Nephron progenitor cell (in vitro differentiated cells): ENCODE data around the gene PEX3.

ENCODE experiments used
- DNase-seq: peaks from one replicate; pipeline ENCODE4 v3.0.0; 2021
- H3K27ac Mint-ChIP-seq: 2 replicates; pipeline ENCODE4 v1.8.0; 2021; ENCODE audit warnings: mild to moderate bottlenecking, moderate library complexity, mixed read lengths
- H3K27me3 Mint-ChIP-seq: 2 replicates; pipeline ENCODE4 v1.8.0; 2021; ENCODE audit warnings: mild to moderate bottlenecking, low read depth, mixed read lengths; ENCODE audit not compliant: poor library complexity
- H3K36me3 Mint-ChIP-seq: 2 replicates; pipeline ENCODE4 v1.8.0; 2021; ENCODE audit warnings: low read depth, mixed read lengths
- H3K4me1 Mint-ChIP-seq: 2 replicates; pipeline ENCODE4 v1.8.0; 2021; ENCODE audit warnings: mixed read lengths
- H3K4me3 Mint-ChIP-seq: 2 replicates; pipeline ENCODE4 v1.8.0; 2021; ENCODE audit warnings: mild to moderate bottlenecking, moderate library complexity, mixed read lengths
- H3K9me3 Mint-ChIP-seq: 2 replicates; pipeline ENCODE4 v1.8.0; 2021; ENCODE audit warnings: mild to moderate bottlenecking, moderate library complexity, mixed read lengths
- CTCF ChIP-seq: fragments of 200-600 bp; sonication (generic); IDR thresholded peaks from 2 replicates; pipeline ENCODE4 v1.5.0; 2021; ENCODE audit warnings: antibody characterized with exemption

PEX3 gene

GRCh38 chr6:143515061-143515760 lies 64.6 kb downstream of the PEX3 start:
- Mint-ChIP-seq H3K27me3 (peaks cover 15% of the 10 kb centered on the region), H3K27ac (no peak overlapping the region), H3K4me1 (peaks cover 35% of the 10 kb centered on the region), H3K9me3 (no peaks in the 10 kb centered on the region), H3K4me3 (no peak overlapping the region), H3K36me3 (peaks cover 4% of the 10 kb centered on the region)
- no peak for DNase-seq
- no peak for TF ChIP-seq CTCF

- Mint-ChIP-seq H3K27me3 (peaks cover 15% of the 10 kb centered on the region), H3K4me1 (peaks cover 30% of the 10 kb centered on the region), H3K4me3 (no peak overlapping the region), H3K9me3 (no peaks in the 10 kb centered on the region), H3K27ac (no peak overlapping the region), H3K36me3 (peaks cover 4% of the 10 kb centered on the region)
- DNase-seq, result no peak
- no peak for TF ChIP-seq CTCF
Observed at GRCh38 chr6:143515766-143516355, 65.3 kb downstream of the PEX3 start.

GRCh38 chr6:143516690-143517446 lies 66.3 kb downstream of the PEX3 start:
- H3K36me3 Mint-ChIP-seq, result peaks cover 4% of the 10 kb centered on the region
- no peak overlapping the region for H3K4me3 Mint-ChIP-seq
- H3K27ac Mint-ChIP-seq, result no peak overlapping the region
- TF ChIP-seq CTCF, result no peak
- DNase-seq, result no peak
- H3K4me1 Mint-ChIP-seq, result peaks cover 24% of the 10 kb centered on the region
- H3K27me3 Mint-ChIP-seq, result peaks cover 13% of the 10 kb centered on the region
- no peaks in the 10 kb centered on the region for H3K9me3 Mint-ChIP-seq

GRCh38 chr6:143517447-143517773 lies 66.8 kb downstream of the PEX3 start:
- no peak overlapping the region for H3K27ac Mint-ChIP-seq
- no peaks in the 10 kb centered on the region for H3K9me3 Mint-ChIP-seq
- peaks cover 10% of the 10 kb centered on the region for H3K27me3 Mint-ChIP-seq
- no peak for TF ChIP-seq CTCF
- DNase-seq, result no peak
- H3K4me1 Mint-ChIP-seq, result peaks cover 21% of the 10 kb centered on the region
- H3K36me3 Mint-ChIP-seq, result peaks cover 4% of the 10 kb centered on the region
- H3K4me3 Mint-ChIP-seq, result no peak overlapping the region

GRCh38 chr6:143522039-143522600 lies 71.5 kb downstream of the PEX3 start:
- Mint-ChIP-seq H3K9me3 (no peaks in the 10 kb centered on the region), H3K36me3 (no peaks in the 10 kb centered on the region), H3K27me3 (peaks cover 2% of the 10 kb centered on the region), H3K4me3 (no peak overlapping the region), H3K4me1 (peaks cover 3% of the 10 kb centered on the region), H3K27ac (no peak overlapping the region)
- no peak for TF ChIP-seq CTCF
- no peak for DNase-seq
